HepG2 (cell line): ENCODE data around the gene FAM174C. TPM values are rescaled to one million over a fixed set of nuclear protein-coding genes. Genes with fewer than 3 reads are reported as not detected.

Source experiments
- ASH2L ChIP-seq: fragments of 300-600, 200-600 bp; sonication (generic); IDR thresholded peaks from 2 replicates; pipeline ENCODE4 v1.7.0; 2017; ENCODE audit warnings: low read depth, mild to moderate bottlenecking, moderate library complexity, mixed read lengths, low read length; ENCODE audit not compliant: insufficient read length
- CERS6 ChIP-seq: sonication (generic); formaldehyde crosslinking; IDR thresholded peaks from 2 replicates; pipeline ENCODE4 v1.5.0; 2020; ENCODE audit warnings: missing genetic modification reagents
- CREM ChIP-seq, 2 experiments: sonication (generic) in 1 of 2; formaldehyde crosslinking in 1 of 2; IDR thresholded peaks; 2 replicates each; pipeline versions ENCODE4 v1.4.0 to v1.6.1; 2016 to 2020; ENCODE audit warnings: antibody characterized with exemption in 1 of 2, mild to moderate bottlenecking in 1 of 2, missing genetic modification reagents in 1 of 2
- EED ChIP-seq: sonication (generic); formaldehyde crosslinking; IDR thresholded peaks from 2 replicates; pipeline ENCODE4 v1.5.0; 2020; ENCODE audit warnings: mild to moderate bottlenecking, missing genetic modification reagents
- HIVEP1 ChIP-seq: sonication (generic); formaldehyde crosslinking; IDR thresholded peaks from 2 replicates; pipeline ENCODE4 v1.4.0; 2020; ENCODE audit warnings: mild to moderate bottlenecking, missing genetic modification reagents
- HMGXB4 ChIP-seq, 2 experiments: sonication (generic) in 1 of 2; formaldehyde crosslinking in 1 of 2; IDR thresholded peaks; 2 replicates each; pipeline versions ENCODE4 v1.4.0 to v1.6.1; 2018 to 2020; ENCODE audit warnings: missing genetic modification reagents in 2 of 2, borderline replicate concordance in 1 of 2, low read depth in 1 of 2, mild to moderate bottlenecking in 1 of 2, missing biosample characterization in 1 of 2
- HNRNPK ChIP-seq: fragments of 200-400 bp; formaldehyde crosslinking; IDR thresholded peaks from 2 replicates; pipeline ENCODE4 v1.6.1; 2018; ENCODE audit warnings: low read length, low read depth, moderate library complexity, mild to moderate bottlenecking; ENCODE audit not compliant: poor library complexity, severe bottlenecking
- KDM4B ChIP-seq: sonication (generic); formaldehyde crosslinking; IDR thresholded peaks from 2 replicates; pipeline ENCODE4 v1.4.0; 2020; ENCODE audit warnings: missing genetic modification reagents
- KDM5A ChIP-seq: fragments of 200-600 bp; sonication (generic); IDR thresholded peaks from 2 replicates; pipeline ENCODE4 v1.7.0; 2018; ENCODE audit warnings: antibody characterized with exemption, mild to moderate bottlenecking, low read length, borderline replicate concordance
- KLF16 ChIP-seq, 2 experiments: sonication (generic) in 1 of 2; formaldehyde crosslinking in 1 of 2; IDR thresholded peaks; 2 replicates each; pipeline versions ENCODE4 v1.6.1 to v1.8.0; 2016 to 2023; ENCODE audit warnings: missing genetic modification reagents in 2 of 2, missing compliant biosample characterization in 1 of 2
- NR2C2 ChIP-seq: sonication (generic); formaldehyde crosslinking; IDR thresholded peaks from 2 replicates; pipeline ENCODE4 v1.4.0; 2020; ENCODE audit warnings: missing genetic modification reagents, mild to moderate bottlenecking, moderate library complexity, borderline replicate concordance
- NRL ChIP-seq: sonication (generic); formaldehyde crosslinking; IDR thresholded peaks from 2 replicates; pipeline ENCODE4 v1.5.0; 2020; ENCODE audit warnings: missing genetic modification reagents, mild to moderate bottlenecking, moderate library complexity, borderline replicate concordance
- RXRB ChIP-seq: IDR thresholded peaks from 2 replicates; pipeline ENCODE4 v1.6.1; 2016; ENCODE audit warnings: borderline replicate concordance, missing genetic modification reagents, missing compliant biosample characterization
- THAP11 ChIP-seq: IDR thresholded peaks from 2 replicates; pipeline ENCODE4 v1.6.1; 2016; ENCODE audit warnings: missing biosample characterization, missing genetic modification reagents
- ZBTB25 ChIP-seq: IDR thresholded peaks from 2 replicates; pipeline ENCODE4 v1.6.1; 2018; ENCODE audit warnings: missing genetic modification reagents
- ZNF24 ChIP-seq: fragments of 450-650 bp; IDR thresholded peaks from 2 replicates; pipeline ENCODE4 v1.6.1; 2017; ENCODE audit warnings: antibody characterized with exemption, mild to moderate bottlenecking
- ZNF350 ChIP-seq: sonication (generic); formaldehyde crosslinking; IDR thresholded peaks from 2 replicates; pipeline ENCODE4 v1.4.0; 2020; ENCODE audit warnings: mild to moderate bottlenecking, low read depth, missing genetic modification reagents, borderline replicate concordance
- ZNF430 ChIP-seq: sonication (generic); formaldehyde crosslinking; IDR thresholded peaks from 2 replicates; pipeline ENCODE4 v1.9.0; 2021; ENCODE audit warnings: mild to moderate bottlenecking, missing genetic modification reagents
- ZNF564 ChIP-seq: sonication (generic); formaldehyde crosslinking; IDR thresholded peaks from 2 replicates; pipeline ENCODE4 v1.8.1; 2023; ENCODE audit warnings: mild to moderate bottlenecking, missing genetic modification reagents
- ZNF816 ChIP-seq: sonication (generic); formaldehyde crosslinking; IDR thresholded peaks from 2 replicates; pipeline ENCODE4 v1.8.0; 2022; ENCODE audit warnings: missing genetic modification reagents, mild to moderate bottlenecking, borderline replicate concordance
- ZSCAN25 ChIP-seq: sonication (generic); formaldehyde crosslinking; IDR thresholded peaks from 2 replicates; pipeline ENCODE4 v1.8.0; 2022; ENCODE audit warnings: mild to moderate bottlenecking, missing genetic modification reagents
- polyA plus RNA-seq, 8 experiments: library from polyadenylated mRNA; depleted of rRNA in 3 of 8; stranded (reverse) in 7 of 8; unstranded in 1 of 8; fragments of >200 nt; fragmentation: Illumina TruSeq in 4 of 8; extraction: Trizol in 4 of 8; gene quantifications; 2 replicates each; pipeline versions ENCODE4 v1.2.1 to v1.2.3, GENCODE V29; 2011 to 2016; ENCODE audit warnings: low read depth in 4 of 8, missing spikeins in 1 of 8, mixed read lengths in 1 of 8; ENCODE audit not compliant: insufficient read depth in 1 of 8
- total RNA-seq, 5 experiments: library from RNA; depleted of rRNA; stranded (reverse); fragments of >200 nt; fragmentation: Illumina TruSeq; extraction: Trizol; gene quantifications; 2 replicates each; pipeline ENCODE4 v1.2.3, GENCODE V29; 2016; ENCODE audit warnings: low read depth in 1 of 5

The FAM174C gene
- total and polyA plus RNA-seq, 2 of the 13 experiments (the other 11 are each of a cell fraction or from before 2014, with no cell fraction given) = 19.5 to 31.3 TPM

- TF ChIP-seq NRL = peak; percentile 66; the same call in 1 of the 2 replicates
- no peak for TF ChIP-seq CERS6 (CRISPR knock-in tag)
- peak; percentile 41; the same call in 1 of the 2 replicates for TF ChIP-seq ZNF816 (CRISPR knock-in tag)
- TF ChIP-seq ZNF564 (CRISPR knock-in tag) = peak; percentile 51; the same call in 1 of the 2 replicates
- peak; percentile 78 for TF ChIP-seq ZBTB25
- peak; percentile 63; the same call in 1 of the 2 replicates for TF ChIP-seq CREM (IDR thresholded peaks at IDR 0.05)
- no peak for TF ChIP-seq CREM (CRISPR knock-in tag; IDR thresholded peaks at IDR 0.05)
- TF ChIP-seq KDM4B (CRISPR knock-in tag) = no peak
- TF ChIP-seq HMGXB4 (CRISPR knock-in tag; IDR thresholded peaks at IDR 0.05; ENCODE audit: borderline replicate concordance in 1 of 2, low read depth in 1 of 2) = peak in 1 of 2 experiments; percentile 46; a peak in 1 of 4 replicates
- no peak for TF ChIP-seq KDM5A
- no peak for TF ChIP-seq EED (CRISPR knock-in tag)
- TF ChIP-seq HIVEP1 (CRISPR knock-in tag) = no peak
- TF ChIP-seq HNRNPK = no peak
- peak; percentile 76 for TF ChIP-seq RXRB (CRISPR knock-in tag)
- no peak for TF ChIP-seq ZSCAN25 (CRISPR knock-in tag)
- peak; percentile 69 for TF ChIP-seq THAP11
- peak; percentile 69; the same call in 1 of the 2 replicates for TF ChIP-seq ZNF430 (CRISPR knock-in tag)
- TF ChIP-seq ASH2L = peak; percentile 75
- TF ChIP-seq KLF16 (CRISPR knock-in tag; IDR thresholded peaks at IDR 0.05) = peak in 1 of 2 experiments; percentile 74; a peak in 1 of 4 replicates
- TF ChIP-seq ZNF350 (CRISPR knock-in tag) = peak; percentile 43; the same call in 1 of the 2 replicates
- TF ChIP-seq ZNF24 = no peak
- TF ChIP-seq NR2C2 (CRISPR knock-in tag) = peak; percentile 92
Measured at GRCh38 chr19:1324806-1325567, 49.7 kb downstream of the FAM174C start (continued).
